HepG2 (cell line): Measurements from ENCODE around the gene SNRNP48. TPM values are rescaled to one million over a fixed set of nuclear protein-coding genes. Genes with fewer than 3 reads are reported as not detected.

ENCODE experiments used
- ARID2 ChIP-seq: sonication (generic); formaldehyde crosslinking; IDR thresholded peaks from 2 replicates; pipeline ENCODE4 v1.8.1; 2022; ENCODE audit warnings: mild to moderate bottlenecking, missing genetic modification reagents, borderline replicate concordance
- BCL3 ChIP-seq: sonication (generic); formaldehyde crosslinking; IDR thresholded peaks from 2 replicates; pipeline ENCODE4 v1.5.1; 2020; ENCODE audit warnings: mild to moderate bottlenecking, missing genetic modification reagents, moderate library complexity
- CENPBD1 ChIP-seq: sonication (generic); formaldehyde crosslinking; IDR thresholded peaks from 2 replicates; pipeline ENCODE4 v1.8.0; 2022; ENCODE audit warnings: missing genetic modification reagents, low read depth, mild to moderate bottlenecking, borderline replicate concordance
- ESRRA ChIP-seq: sonication (generic); formaldehyde crosslinking; IDR thresholded peaks from 2 replicates; pipeline ENCODE4 v1.5.1; 2020; ENCODE audit warnings: mild to moderate bottlenecking, low read depth, missing genetic modification reagents
- FOXO1 ChIP-seq: sonication (generic); formaldehyde crosslinking; IDR thresholded peaks from 2 replicates; pipeline ENCODE4 v1.4.0; 2020; ENCODE audit warnings: missing genetic modification reagents
- GTF2F1 ChIP-seq: fragments of 150-350 bp; IDR thresholded peaks from 2 replicates; pipeline ENCODE4 v1.6.1; 2014; ENCODE audit warnings: low read length
- HES4 ChIP-seq: sonication (generic); formaldehyde crosslinking; IDR thresholded peaks from 2 replicates; pipeline ENCODE4 v1.9.0; 2021; ENCODE audit warnings: mild to moderate bottlenecking, missing genetic modification reagents, borderline replicate concordance
- HMG20B ChIP-seq: conservative IDR thresholded peaks from 2 replicates; pipeline ENCODE4 v1.6.1; 2016; ENCODE audit warnings: missing genetic modification reagents, missing compliant biosample characterization
- JDP2 ChIP-seq: sonication (generic); formaldehyde crosslinking; IDR thresholded peaks from 2 replicates; pipeline ENCODE4 v1.8.1; 2022; ENCODE audit warnings: missing genetic modification reagents, borderline replicate concordance
- KLF13 ChIP-seq: sonication (generic); formaldehyde crosslinking; IDR thresholded peaks from 2 replicates; pipeline ENCODE4 v1.4.0; 2020; ENCODE audit warnings: mild to moderate bottlenecking, missing genetic modification reagents
- NCOA2 ChIP-seq: sonication (generic); formaldehyde crosslinking; IDR thresholded peaks from 2 replicates; pipeline ENCODE4 v1.8.0; 2022; ENCODE audit warnings: inconsistent platforms
- SPEN ChIP-seq: sonication (generic); formaldehyde crosslinking; IDR thresholded peaks from 2 replicates; pipeline ENCODE4 v1.5.1; 2020; ENCODE audit warnings: low read depth, mild to moderate bottlenecking, missing genetic modification reagents
- WIZ ChIP-seq: sonication (generic); formaldehyde crosslinking; IDR thresholded peaks from 2 replicates; pipeline ENCODE4 v1.5.1; 2020; ENCODE audit warnings: mild to moderate bottlenecking, missing genetic modification reagents
- ZNF124 ChIP-seq: sonication (generic); formaldehyde crosslinking; IDR thresholded peaks from 2 replicates; pipeline ENCODE4 v1.4.0; 2020; ENCODE audit warnings: missing genetic modification reagents
- ZNF678 ChIP-seq: sonication (generic); formaldehyde crosslinking; IDR thresholded peaks from 2 replicates; pipeline ENCODE4 v1.4.0; 2020; ENCODE audit warnings: mild to moderate bottlenecking, missing genetic modification reagents
- ZSCAN5A ChIP-seq: sonication (generic); formaldehyde crosslinking; IDR thresholded peaks from 2 replicates; pipeline ENCODE4 v1.8.0; 2022; ENCODE audit warnings: mild to moderate bottlenecking, missing genetic modification reagents, borderline replicate concordance
- polyA plus RNA-seq, 8 experiments: library from polyadenylated mRNA; depleted of rRNA in 3 of 8; stranded (reverse) in 7 of 8; unstranded in 1 of 8; fragments of >200 nt; fragmentation: Illumina TruSeq in 4 of 8; extraction: Trizol in 4 of 8; gene quantifications; 2 replicates each; pipeline versions ENCODE4 v1.2.1 to v1.2.3, GENCODE V29; 2011 to 2016; ENCODE audit warnings: low read depth in 4 of 8, missing spikeins in 1 of 8, mixed read lengths in 1 of 8; ENCODE audit not compliant: insufficient read depth in 1 of 8
- total RNA-seq, 5 experiments: library from RNA; depleted of rRNA; stranded (reverse); fragments of >200 nt; fragmentation: Illumina TruSeq; extraction: Trizol; gene quantifications; 2 replicates each; pipeline ENCODE4 v1.2.3, GENCODE V29; 2016; ENCODE audit warnings: low read depth in 1 of 5
- TF ChIP-seq, protein P1 (sequence below), 2 experiments: fragments of 450-650 bp in 1 of 2; sonication (generic) in 1 of 2; formaldehyde crosslinking in 1 of 2; IDR thresholded peaks; 2 replicates each; pipeline versions ENCODE4 v1.6.1 to v1.8.0; 2016 to 2022; ENCODE audit warnings: antibody characterized with exemption in 1 of 2, mild to moderate bottlenecking in 1 of 2, missing genetic modification reagents in 1 of 2
- TF ChIP-seq, protein P2 (sequence below): sonication (generic); formaldehyde crosslinking; IDR thresholded peaks from 2 replicates; pipeline ENCODE4 v1.8.1; 2022; ENCODE audit warnings: mild to moderate bottlenecking, missing genetic modification reagents

The SNRNP48 gene
- total and polyA plus RNA-seq, 2 of the 13 experiments (the other 11 are each of a cell fraction or from before 2014, with no cell fraction given) = 17.5 to 47.5 TPM

DNA sequence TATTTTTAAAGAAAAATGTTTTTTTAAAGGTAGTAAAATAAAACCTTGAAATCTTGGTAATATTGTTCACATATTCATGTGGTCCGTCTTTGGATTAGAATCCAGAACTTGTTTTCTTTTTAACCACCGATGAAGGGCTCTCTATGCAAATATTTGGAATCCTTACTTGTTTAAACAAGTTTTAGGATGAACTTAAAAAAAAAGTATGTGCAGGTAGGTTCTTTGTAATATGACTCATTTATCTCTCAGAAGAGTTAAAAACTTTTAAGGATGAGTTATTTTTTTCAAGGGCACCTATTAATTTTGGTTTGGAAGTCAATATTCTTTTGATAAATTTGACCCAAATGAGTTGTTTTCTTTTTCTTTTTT, 39.6 kb upstream of the SNRNP48 start (continued):
- no peak for TF ChIP-seq ZSCAN5A
- no peak for TF ChIP-seq ZNF124 (CRISPR knock-in tag)
- TF ChIP-seq ARID2 = no peak
- no peak for TF ChIP-seq ESRRA (CRISPR knock-in tag)
- TF ChIP-seq WIZ (CRISPR knock-in tag) = no peak
- no peak for TF ChIP-seq KLF13 (CRISPR knock-in tag)
- TF ChIP-seq NCOA2 (CRISPR knock-in tag) = peak; percentile 87
- TF ChIP-seq, protein P1, sequence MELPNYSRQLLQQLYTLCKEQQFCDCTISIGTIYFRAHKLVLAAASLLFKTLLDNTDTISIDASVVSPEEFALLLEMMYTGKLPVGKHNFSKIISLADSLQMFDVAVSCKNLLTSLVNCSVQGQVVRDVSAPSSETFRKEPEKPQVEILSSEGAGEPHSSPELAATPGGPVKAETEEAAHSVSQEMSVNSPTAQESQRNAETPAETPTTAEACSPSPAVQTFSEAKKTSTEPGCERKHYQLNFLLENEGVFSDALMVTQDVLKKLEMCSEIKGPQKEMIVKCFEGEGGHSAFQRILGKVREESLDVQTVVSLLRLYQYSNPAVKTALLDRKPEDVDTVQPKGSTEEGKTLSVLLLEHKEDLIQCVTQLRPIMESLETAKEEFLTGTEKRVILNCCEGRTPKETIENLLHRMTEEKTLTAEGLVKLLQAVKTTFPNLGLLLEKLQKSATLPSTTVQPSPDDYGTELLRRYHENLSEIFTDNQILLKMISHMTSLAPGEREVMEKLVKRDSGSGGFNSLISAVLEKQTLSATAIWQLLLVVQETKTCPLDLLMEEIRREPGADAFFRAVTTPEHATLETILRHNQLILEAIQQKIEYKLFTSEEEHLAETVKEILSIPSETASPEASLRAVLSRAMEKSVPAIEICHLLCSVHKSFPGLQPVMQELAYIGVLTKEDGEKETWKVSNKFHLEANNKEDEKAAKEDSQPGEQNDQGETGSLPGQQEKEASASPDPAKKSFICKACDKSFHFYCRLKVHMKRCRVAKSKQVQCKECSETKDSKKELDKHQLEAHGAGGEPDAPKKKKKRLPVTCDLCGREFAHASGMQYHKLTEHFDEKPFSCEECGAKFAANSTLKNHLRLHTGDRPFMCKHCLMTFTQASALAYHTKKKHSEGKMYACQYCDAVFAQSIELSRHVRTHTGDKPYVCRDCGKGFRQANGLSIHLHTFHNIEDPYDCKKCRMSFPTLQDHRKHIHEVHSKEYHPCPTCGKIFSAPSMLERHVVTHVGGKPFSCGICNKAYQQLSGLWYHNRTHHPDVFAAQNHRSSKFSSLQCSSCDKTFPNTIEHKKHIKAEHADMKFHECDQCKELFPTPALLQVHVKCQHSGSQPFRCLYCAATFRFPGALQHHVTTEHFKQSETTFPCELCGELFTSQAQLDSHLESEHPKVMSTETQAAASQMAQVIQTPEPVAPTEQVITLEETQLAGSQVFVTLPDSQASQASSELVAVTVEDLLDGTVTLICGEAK (IDR thresholded peaks at IDR 0.05) = no peak
- TF ChIP-seq, protein P1 (CRISPR knock-in tag; IDR thresholded peaks at IDR 0.05) = no peak
- no peak for TF ChIP-seq CENPBD1
- TF ChIP-seq BCL3 (CRISPR knock-in tag) = no peak
- no peak for TF ChIP-seq HMG20B (CRISPR knock-in tag)
- TF ChIP-seq ZNF678 (CRISPR knock-in tag) = no peak
- TF ChIP-seq SPEN (CRISPR knock-in tag) = no peak
- no peak for TF ChIP-seq JDP2 (CRISPR knock-in tag)
- no peak for TF ChIP-seq GTF2F1
- TF ChIP-seq HES4 (CRISPR knock-in tag) = no peak
- TF ChIP-seq FOXO1 (CRISPR knock-in tag) = no peak
- TF ChIP-seq, protein P2, sequence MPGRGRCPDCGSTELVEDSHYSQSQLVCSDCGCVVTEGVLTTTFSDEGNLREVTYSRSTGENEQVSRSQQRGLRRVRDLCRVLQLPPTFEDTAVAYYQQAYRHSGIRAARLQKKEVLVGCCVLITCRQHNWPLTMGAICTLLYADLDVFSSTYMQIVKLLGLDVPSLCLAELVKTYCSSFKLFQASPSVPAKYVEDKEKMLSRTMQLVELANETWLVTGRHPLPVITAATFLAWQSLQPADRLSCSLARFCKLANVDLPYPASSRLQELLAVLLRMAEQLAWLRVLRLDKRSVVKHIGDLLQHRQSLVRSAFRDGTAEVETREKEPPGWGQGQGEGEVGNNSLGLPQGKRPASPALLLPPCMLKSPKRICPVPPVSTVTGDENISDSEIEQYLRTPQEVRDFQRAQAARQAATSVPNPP (CRISPR knock-in tag) = no peak
